GM23248 (cell line): ENCODE results near the gene ACOT9.

Experiments
- EZH2 ChIP-seq: fragments of 200-600 bp; sonication (generic); IDR thresholded peaks from 2 replicates; pipeline ENCODE4 v1.6.1; 2018; ENCODE audit warnings: antibody characterized with exemption, mild to moderate bottlenecking; ENCODE audit not compliant: insufficient read depth, poor library complexity, severe bottlenecking
- EZH2phosphoT487 ChIP-seq: fragments of 200-600 bp; sonication (generic); IDR thresholded peaks from 2 replicates; pipeline ENCODE4 v1.6.1; 2018; ENCODE audit warnings: antibody characterized with exemption, moderate library complexity, mild to moderate bottlenecking, low read depth; ENCODE audit not compliant: insufficient read depth

GRCh38 chrX:23790155-23790497 is 47.0 kb upstream of the ACOT9 start:
- no peak for TF ChIP-seq EZH2
- no peak for TF ChIP-seq EZH2phosphoT487
